Esophagus squamous epithelium (tissue), 4 donors: ENCODE results near the gene CYB561A3.

Experiments
- CTCF ChIP-seq, 6 experiments: fragments of 450-650 bp in 4 of 6; fragments of 200-600 bp in 2 of 6; sonication (generic) in 2 of 6; IDR thresholded peaks; one replicate each; pipeline ENCODE4 v1.5.1; 2016 to 2019; ENCODE audit warnings: antibody characterized with exemption in 6 of 6, mild to moderate bottlenecking in 4 of 6, moderate library complexity in 4 of 6
- POLR2A ChIP-seq, 4 donors: fragments of 450-650 bp; IDR thresholded peaks; one replicate each; pipeline ENCODE4 v1.6.1; 2017; ENCODE audit warnings: antibody characterized with exemption in 4 of 4, mild to moderate bottlenecking in 4 of 4, moderate library complexity in 3 of 4

GRCh38 chr11:61325649-61326414, 35.9 kb downstream of the CYB561A3 start:
- TF ChIP-seq CTCF (IDR thresholded peaks at IDR 0.05): no peak
- TF ChIP-seq POLR2A (IDR thresholded peaks at IDR 0.05): no peak
